GM12872 (cell line): ENCODE measurements around the gene SLC22A17.

Experiments used
- CTCF ChIP-seq: IDR thresholded peaks from 3 replicates; pipeline ENCODE4 v1.5.1; 2011; ENCODE audit warnings: low read depth, mild to moderate bottlenecking, low read length, moderate library complexity; ENCODE audit not compliant: insufficient read depth

The SLC22A17 gene

DNA sequence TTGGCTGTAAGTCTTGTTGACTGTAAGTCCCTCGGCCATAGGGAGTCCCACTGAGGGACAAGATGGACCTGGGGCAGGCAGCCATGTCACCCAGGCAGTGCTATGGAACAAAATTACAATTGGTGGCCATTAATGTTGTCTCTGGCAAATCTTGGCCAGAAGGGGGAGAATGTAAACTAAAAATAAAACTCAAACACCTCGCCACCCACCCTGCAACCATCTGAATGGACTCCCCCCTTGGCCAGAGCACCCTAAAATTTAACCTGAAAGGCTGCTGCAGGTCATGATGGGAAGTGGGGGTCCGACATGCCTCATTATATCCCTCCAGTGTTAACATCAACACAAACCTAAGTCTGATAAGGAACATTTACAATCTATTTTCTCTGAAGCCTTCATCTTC, 8.2 kb downstream of the SLC22A17 start:
- TF ChIP-seq CTCF, result no peak

DNA sequence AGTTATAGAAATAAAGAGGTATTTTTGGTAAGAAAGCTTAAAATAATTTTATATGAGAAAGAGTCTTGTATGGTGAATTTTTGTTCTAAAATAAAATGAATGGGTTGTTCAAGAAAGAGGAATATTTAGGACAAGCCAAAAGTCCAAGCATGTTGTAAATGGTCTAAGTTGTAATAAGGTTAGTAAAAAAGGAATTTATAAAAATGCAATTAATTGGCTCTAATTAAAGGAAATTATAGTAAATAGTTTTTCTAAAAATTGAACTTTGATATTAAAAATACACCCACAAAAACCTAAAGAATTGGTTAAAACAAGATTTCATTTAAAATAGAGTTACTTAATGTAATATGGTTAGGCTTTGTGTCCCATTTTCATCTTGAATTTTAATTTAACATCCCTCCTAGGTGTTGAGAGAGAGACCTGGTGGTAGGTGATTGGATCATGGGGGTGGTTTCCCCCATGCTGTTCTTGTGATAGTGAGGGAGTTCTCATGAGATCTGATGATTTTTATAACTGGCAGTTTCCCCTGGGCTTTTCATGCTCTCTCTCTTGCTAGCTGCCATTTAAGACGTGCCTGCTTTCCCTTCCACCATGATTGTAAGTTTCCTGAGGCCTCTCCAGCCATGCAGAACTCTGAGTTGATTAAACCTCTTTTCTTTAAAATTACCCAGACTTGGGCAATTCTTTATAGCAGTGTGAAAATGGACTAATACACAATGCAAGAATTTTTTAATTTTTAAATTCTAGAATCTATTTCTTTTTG, 13.0 kb downstream of the SLC22A17 start:
- TF ChIP-seq CTCF, result no peak

GRCh38 chr14:23335623-23336022, 17.1 kb downstream of the SLC22A17 start:
- no peak for TF ChIP-seq CTCF

DNA sequence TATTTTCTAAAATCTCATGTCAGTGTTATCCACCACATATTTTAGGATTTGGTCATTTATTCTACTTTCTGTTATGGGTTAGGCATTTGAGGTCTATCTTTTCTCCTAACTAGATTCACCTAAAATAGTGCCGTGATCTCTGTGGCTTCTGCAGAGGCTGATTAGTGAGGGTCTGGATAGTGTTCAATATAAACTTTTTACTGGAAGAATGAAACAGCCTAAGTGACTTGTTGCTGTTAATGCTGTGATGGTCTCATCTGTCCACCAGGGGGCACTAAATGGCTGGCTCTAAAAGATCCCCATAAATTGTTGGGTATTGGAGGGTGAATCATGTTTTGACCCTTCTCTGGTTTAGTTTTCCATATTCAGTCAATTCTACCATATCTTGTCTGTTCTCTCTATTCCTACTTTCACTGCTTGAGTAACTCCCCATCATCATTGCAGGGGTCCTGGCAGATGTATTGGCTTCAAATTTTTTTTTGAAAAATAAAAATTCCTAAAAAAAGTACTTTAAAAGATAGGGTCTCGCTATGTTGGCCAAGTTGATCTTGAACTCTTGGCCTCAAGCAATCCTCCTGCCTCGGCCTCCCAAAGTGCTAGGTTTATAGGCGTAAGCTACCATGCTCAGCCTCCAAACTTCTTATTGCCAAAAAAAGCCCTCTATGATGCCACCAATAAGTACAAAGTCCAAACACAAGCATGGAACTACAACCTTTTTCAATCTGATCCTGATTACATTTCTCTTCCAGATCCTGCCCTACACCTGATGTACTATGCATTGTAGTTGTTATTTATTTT, 24.5 kb downstream of the SLC22A17 start:
- TF ChIP-seq CTCF, result peak; percentile 85

- TF ChIP-seq CTCF, result no peak
Measured at GRCh38 chr14:23326491-23327332, 26.0 kb downstream of the SLC22A17 start.

DNA sequence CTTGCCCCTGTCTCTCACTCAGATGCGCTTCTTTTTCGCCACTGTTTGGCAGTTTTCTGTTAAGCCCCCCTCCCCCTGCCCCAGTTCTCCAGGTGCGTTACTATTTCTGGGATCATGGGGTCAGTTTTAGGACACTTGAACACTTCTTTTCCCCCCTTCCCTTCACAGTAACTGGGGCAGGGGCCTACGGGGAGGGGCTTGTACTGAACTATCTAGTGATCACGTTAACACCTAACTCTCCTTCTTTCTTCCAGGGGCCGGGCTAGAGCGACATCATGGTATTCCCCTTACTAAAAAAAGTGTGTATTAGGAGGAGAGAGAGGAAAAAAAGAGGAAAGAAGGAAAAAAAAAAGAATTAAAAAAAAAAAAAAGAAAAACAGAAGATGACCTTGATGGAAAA, 27.7 kb downstream of the SLC22A17 start:
- no peak for TF ChIP-seq CTCF

DNA sequence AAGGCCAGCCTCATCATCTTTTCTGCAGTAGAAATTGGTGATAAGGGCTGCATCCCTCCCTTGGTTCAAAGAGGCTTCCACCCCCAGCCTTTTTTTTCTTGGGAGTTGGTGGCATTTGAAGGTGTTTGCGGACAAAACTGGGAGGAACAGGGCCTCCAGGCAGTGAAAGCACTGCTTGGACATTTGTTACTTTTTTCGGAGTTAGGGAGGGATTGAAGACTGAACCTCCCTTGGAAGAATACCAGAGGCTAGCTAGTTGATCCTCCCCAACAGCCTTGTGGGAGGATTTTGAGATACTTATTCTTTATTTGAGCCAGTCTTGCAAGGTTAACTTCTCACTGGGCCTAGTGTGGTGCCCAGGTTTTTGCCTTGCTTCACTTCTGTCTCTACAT, 28.2 kb downstream of the SLC22A17 start:
- TF ChIP-seq CTCF, result no peak
